Hematopoietic multipotent progenitor cell (in vitro differentiated cells): ENCODE measurements around the gene NCEH1. TPM values are rescaled to one million over a fixed set of nuclear protein-coding genes. Genes with fewer than 3 reads are reported as not detected.
A peak's percentile ranks its signal among the peaks of the same experiment; 100 is the strongest.
"Not testable (repeated sequence)": the region's sequence is repeated elsewhere in the genome, so short reads cannot be mapped to it uniquely, and the experiment has no call there.

ENCODE experiments used
- DNase-seq, 3 donors: peaks; one replicate each; pipeline ENCODE4 v3.0.0-alpha.2; 2011 to 2015; ENCODE audit warnings: low read depth in 2 of 3, low spot score in 2 of 3
- total RNA-seq: library from RNA; depleted of rRNA; stranded (reverse); fragments of >200 nt; gene quantifications from one replicate; pipeline ENCODE4 v1.2.3, GENCODE V29; 2012

The NCEH1 gene
- total RNA-seq, 1 donor: 3.2 TPM

GRCh38 chr3:172708921-172709773 is 1.7 kb downstream of the NCEH1 start:
- DNase-seq: no peak

DNA sequence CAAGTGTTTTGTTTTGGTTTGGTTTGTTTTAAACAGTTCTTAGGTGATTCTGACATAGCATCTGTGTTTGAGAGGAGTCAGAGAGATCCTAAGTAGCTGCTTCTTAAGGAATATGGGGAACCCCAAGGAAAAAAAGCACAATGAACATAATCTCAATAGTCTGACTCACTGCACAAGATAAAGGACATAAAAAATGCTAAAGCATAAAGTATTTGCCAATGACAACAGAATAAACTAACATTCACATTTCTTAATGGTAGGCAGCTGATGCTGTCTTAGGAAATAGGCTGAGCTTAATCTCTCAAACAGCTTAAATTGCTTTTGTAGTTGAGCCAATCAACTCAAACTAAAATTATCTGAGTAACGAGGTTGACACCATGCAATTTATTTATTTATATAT is 2.9 kb downstream of the NCEH1 start:
- no peak for DNase-seq

DNA sequence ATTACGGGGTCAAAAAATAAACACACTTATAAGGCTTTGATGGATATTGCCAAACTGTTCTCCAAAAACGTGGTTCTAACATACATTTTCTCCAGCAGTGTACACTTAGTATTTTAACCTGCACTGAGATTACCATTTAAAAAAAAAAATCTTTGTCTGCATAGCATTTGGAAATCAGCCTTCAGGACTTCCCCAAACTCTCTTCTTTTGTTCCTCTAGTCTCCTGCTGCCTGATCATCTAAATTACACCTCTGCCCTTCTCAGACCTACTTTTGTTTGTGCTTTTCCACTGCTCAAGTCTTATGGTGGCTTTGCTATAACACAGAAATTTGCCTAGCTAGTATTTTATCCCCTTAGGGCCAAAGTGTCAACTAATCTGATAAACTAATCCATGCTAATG is 3.8 kb downstream of the NCEH1 start:
- no peak for DNase-seq

- DNase-seq: no peak
Observed at GRCh38 chr3:172705170-172705569, 5.7 kb downstream of the NCEH1 start.

- no peak for DNase-seq
Observed at GRCh38 chr3:172704001-172704400, 6.9 kb downstream of the NCEH1 start.

- not testable (repeated sequence) for DNase-seq
Observed at GRCh38 chr3:172702731-172703130, 8.1 kb downstream of the NCEH1 start.

DNA sequence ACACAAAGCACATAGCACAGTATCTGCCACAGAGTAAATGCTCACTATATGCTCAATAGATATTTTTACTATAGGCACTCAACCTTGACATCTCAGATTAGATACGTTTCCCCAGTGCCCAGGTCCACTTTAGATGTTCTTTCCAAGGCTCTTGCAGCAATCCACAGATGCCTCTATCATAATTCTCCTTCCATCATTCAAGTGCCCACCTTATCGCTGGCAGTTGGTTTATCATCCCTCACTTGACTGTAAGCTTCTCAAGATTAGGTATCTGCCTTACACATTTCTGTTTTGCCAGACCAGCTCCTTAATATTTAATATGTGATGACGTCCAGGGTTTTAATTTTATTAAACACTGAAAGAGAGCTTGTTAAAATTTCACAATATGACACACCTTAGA is 8.6 kb downstream of the NCEH1 start:
- DNase-seq: no peak

- no peak for DNase-seq
Observed at GRCh38 chr3:172701751-172702150, 9.1 kb downstream of the NCEH1 start.

GRCh38 chr3:172700936-172701455 is 9.9 kb downstream of the NCEH1 start:
- no peak for DNase-seq

DNA sequence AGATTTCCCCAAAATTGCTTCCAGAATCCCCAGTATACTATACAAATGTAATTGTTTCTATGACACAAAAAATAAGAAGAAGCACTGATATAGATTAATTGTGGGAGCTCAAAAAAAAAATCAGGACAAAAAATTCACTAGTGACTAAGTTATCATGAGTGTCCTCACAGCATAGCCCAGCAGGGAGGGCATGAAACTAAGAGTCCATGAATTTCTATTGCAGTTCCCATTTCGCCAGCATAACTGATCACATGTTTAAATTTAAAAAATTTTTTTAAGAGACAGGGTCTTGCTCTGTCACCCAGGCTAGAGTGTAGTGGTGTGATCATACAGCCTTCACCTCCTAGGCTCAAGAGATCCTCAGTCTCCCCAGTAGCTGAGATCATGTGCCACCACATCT is 10.6 kb downstream of the NCEH1 start:
- no peak for DNase-seq

DNA sequence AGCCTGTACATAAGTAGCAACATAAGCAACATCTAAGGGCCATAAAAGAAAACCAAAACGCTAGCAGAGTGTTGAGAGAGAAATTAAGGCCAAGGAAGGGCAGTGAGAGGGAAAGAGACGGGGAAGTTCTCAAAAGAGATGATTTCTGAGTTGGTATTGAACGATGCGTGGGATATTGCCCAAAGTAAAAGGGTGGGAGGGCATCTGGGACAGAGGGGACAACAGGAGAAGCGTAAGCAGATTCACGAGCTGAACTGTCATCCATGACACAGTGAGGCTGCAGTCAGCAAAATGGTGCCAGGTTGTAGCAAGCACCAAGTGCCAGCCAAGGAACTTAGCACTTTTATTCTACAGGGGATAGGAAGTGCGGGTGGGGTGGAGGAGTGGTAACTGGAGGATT is 11.8 kb downstream of the NCEH1 start:
- DNase-seq: no peak

DNA sequence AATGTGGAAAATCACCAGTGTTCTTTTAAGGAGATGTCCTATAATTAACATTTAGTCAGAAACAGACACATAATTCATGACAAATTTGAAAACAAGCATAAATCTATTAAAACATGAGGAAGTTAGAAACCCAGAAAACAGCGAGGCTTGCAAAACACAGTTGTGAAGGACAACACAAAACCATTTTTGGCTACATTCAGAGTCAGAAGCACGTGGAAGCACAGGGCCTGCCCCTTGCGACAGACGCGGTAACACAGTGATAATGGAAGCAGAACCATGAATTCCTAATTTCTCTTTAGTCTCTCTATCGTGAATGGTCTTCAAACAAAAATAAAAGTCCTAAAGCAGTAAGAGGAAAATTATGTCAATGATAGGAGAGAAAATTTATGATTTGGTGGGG is 12.2 kb downstream of the NCEH1 start:
- DNase-seq: peak in 2 of 3 donors; percentile 18 to 55

- DNase-seq: no peak
Observed at GRCh38 chr3:172697558-172697957, 13.3 kb downstream of the NCEH1 start.

- no peak for DNase-seq
Observed at GRCh38 chr3:172696357-172696756, 14.5 kb downstream of the NCEH1 start.

GRCh38 chr3:172694573-172695246 is 16.2 kb downstream of the NCEH1 start:
- no peak for DNase-seq

- no peak for DNase-seq
Observed at GRCh38 chr3:172692751-172693338, 18.0 kb downstream of the NCEH1 start.

GRCh38 chr3:172690936-172691335 is 19.9 kb downstream of the NCEH1 start:
- DNase-seq: no peak

GRCh38 chr3:172688588-172688987 is 22.3 kb downstream of the NCEH1 start:
- no peak for DNase-seq

GRCh38 chr3:172687501-172687900 is 23.4 kb downstream of the NCEH1 start:
- DNase-seq: no peak

GRCh38 chr3:172685331-172686214 is 25.3 kb downstream of the NCEH1 start:
- DNase-seq: no peak

DNA sequence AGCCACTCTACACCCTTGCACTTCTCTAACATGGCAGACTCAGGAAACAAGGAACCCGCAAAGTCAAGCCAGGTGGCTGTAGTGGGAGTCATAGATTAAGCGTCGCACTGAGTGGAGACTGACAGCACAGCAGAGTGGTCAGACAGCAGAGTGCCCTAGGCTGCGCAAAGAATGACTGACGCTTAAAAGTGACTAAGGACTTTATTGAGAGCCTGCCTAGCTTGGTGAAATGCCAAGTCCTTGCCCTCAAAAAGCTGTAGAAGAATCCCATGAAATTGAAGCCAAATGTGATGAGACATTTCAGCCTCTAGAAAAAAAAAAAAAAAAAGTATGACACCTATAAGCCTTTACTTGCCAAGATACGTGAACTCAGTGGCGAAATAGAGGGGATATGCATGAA is 30.2 kb downstream of the NCEH1 start:
- no peak for DNase-seq
